Activated CD4-positive, CD25-positive, alpha-beta regulatory T cell treated with anti-CD3 and anti-CD28 coated beads, Interleukin-2, amount 50 U/mL, for 72 hours (primary cell): Measurements from ENCODE around the gene KIF3A.

Experiments
- DNase-seq: peaks from one replicate; pipeline ENCODE4 v3.0.0; 2021

The KIF3A gene

DNA sequence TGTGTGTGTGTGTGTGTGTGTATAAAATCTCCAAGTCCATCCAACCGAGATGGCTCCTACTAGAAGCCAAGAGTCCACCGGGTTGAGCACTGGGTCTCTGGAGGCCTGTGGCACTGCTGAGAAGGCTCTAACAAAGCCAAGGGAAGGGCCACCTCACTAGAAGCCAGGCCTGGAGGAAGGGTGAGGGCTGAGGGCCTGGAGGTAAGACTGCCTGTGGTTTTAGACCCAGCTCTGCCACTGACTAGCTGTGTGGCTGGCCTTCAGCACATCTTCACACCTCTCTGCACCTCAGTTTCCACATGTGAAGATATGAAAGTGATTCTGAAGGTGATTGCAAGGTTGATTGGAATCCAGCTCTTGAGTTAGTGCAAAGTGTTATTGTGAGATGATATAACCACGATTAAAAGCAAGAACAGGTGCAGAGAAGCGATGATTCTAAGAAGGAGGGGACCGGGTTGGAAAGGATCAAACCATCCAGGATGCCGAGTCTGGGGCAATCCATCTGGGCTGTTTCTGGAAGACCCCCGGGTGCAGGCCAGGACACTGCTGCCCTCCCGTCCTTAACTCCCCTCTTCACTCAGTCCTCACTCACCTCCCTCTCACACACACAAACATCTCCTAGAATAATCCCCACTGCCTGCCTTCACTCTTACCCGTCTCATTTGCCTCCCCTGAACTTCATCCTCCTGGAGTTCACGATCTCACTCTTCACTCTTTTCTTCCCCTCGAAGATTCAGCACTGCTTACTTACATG is 61.2 kb downstream of the KIF3A start:
- DNase-seq: no peak

DNA sequence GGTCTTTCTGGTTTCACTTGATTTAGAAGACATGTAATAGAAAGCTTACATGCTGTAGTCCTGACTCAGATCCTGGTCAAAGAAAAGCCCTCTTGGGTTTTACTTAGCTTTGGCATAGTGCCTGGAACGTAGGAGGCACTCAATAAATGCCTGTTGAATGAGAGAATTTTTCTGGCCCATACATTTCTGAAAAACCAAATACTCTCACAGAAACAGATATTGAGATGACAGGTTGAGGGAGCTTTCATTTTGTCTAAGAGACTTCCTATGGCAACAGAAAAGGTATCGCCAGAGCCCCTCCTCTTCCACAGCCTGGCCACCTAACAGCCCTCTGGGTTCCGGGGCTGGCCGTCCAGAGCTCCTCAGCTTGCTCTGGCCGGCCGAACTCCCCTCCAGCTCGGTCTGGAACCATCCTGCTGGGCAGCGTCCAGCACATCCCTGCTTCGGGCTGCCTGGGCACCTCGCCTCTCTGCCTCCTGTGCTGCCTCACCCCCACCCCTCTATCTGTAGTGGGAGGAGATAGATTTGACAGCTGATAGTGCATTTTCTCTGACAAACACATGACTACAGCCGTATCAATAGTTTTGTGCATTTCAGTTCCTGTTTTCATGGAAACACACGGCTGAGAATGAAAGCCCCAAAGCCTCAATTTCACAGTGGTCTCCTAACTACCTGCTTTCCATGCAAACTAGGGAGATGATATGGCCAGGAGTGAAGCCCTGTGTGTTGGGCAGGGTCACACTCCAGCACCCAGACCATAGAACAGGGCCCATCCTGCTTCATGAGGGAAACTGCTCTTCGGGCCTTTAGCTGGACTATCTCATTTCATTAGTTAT is 62.5 kb downstream of the KIF3A start:
- DNase-seq: no peak

DNA sequence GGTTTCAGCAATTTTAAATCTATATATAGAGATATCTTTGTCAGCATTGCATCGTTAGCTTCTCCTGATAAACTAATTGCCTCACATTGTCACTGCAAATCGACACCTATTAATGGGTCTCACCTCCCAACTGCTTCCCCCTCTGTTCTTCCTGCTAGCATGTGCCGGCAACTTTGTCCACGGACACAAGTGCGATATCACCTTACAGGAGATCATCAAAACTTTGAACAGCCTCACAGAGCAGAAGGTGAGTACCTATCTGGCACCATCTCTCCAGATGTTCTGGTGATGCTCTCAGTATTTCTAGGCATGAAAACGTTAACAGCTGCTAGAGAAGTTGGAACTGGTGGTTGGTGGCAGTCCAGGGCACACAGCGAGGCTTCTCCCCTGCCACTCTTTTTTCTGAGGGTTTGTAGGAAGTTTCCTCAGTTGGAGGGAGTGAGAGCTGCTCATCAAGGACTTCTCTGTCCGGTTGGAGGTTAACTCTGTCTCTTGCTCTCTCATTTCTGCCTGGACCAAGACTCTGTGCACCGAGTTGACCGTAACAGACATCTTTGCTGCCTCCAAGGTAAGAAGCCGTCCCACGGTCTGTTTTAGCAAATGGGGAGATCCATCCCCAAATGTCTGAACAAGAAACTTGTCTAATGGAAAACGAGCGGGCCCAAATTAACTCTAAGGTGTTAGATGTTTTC is 63.3 kb downstream of the KIF3A start, which contains the start of gene IL4:
Gene IL4, plus strand, starts transcription at position 51 of the 692 bp plus-strand sequence. Its CDS starts 62 bp downstream, at position 113.
- DNase-seq: no peak

- DNase-seq: no peak
Observed at GRCh38 chr5:132673488-132673887, 63.9 kb downstream of the KIF3A start.

DNA sequence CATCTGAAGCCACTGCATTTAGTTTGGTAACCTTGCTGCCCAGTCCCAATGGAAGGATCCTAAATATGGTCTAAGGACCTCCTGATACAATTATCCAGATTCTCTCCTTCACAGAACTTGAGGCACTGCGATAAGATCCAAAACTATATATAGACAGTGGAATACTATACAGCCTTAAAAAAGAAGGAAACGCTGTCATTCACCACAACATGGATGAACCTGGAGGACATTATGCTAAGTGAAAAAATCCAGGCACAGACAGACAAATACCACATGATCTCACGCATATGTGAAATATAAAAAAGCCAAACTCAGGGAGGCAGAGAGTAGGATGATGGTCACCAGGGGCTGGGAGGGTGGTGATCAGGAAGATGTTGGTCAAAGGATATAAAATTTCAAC is 66.3 kb downstream of the KIF3A start:
- DNase-seq: no peak

DNA sequence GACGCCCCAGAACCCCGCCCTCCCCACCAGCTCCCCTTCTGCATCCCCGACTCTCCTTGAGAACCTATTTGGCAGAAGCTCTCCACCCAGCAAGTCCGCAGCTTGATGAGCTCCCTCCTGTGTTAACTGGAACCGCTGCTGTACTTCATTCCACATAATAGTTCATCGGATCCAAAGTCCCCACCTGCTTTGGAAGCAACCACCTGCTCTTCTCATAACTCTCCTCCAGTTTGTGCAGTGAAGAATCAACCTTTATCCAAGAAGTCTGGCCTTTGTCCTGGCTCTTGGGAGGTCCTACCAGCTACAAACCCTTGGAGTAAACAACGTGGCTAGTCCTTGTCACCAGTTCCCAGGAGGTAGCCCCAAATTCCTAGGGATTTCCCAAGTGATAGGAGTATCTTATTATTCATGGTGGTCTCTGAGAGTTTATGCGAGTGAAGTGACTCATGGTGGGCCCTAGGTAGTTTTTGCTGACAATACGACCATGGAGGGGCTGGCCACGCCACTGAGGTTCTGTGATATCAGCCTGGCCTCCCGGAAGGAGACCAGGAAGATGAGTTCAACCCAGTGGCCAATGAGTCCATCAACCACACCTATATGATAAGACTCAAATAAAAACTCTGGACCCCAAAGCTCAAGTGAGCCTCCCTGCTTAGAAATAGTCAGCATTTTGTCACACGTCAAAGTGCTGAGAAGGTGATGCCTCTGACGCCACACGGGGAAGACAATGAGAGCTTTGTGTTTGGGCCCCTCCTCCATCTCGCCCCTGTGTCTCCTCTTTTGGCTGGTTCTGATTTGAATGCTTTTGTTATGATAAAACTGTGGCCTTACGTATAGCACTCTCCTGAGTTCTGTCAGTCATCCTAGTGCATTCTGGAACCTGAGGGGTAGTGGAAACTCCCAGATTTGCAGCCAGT is 67.1 kb downstream of the KIF3A start:
- no peak for DNase-seq

GRCh38 chr5:132669455-132669820 is 67.9 kb downstream of the KIF3A start:
- no peak for DNase-seq

DNA sequence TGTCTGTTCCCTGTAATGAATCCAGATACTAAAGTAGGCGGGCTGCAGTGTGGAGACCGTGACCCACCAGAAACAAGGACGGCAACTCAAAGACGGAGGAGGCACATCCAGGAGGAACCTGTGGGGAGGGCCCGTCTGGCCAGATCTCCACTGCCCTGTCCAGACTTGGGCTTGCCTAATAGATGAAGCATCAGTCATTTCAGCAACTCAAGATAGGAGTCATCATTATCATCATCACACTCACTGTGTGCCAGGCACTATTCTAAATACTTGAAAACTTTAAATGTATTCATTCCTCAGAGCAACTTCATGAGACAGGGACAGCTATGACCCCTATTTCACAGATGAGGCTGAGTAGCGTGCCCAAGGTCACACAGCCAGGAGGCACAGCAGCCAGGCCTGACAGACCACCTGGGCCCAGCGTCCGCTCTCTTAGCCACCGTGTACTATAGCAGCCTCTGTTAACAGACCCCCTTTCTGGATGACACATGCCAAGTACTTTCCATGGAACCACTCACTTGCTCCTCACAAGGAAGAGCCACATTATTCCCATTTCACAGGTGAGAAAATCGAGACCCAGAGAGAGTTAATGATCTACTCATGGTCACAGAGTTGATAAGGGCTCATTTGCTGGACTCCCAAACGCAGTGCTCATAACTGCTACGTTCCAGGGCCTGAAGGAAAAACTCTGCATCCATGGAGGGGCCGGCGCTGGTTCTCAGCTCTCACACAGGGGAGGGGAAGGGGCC is 68.5 kb downstream of the KIF3A start:
- no peak for DNase-seq

- no peak for DNase-seq
Observed at GRCh38 chr5:132667761-132668705, 69.3 kb downstream of the KIF3A start.

- DNase-seq: no peak
Observed at GRCh38 chr5:132667309-132667708, 70.0 kb downstream of the KIF3A start.

GRCh38 chr5:132666310-132667123 is 70.8 kb downstream of the KIF3A start:
- no peak for DNase-seq

GRCh38 chr5:132665574-132666080 is 71.7 kb downstream of the KIF3A start:
- DNase-seq: no peak

DNA sequence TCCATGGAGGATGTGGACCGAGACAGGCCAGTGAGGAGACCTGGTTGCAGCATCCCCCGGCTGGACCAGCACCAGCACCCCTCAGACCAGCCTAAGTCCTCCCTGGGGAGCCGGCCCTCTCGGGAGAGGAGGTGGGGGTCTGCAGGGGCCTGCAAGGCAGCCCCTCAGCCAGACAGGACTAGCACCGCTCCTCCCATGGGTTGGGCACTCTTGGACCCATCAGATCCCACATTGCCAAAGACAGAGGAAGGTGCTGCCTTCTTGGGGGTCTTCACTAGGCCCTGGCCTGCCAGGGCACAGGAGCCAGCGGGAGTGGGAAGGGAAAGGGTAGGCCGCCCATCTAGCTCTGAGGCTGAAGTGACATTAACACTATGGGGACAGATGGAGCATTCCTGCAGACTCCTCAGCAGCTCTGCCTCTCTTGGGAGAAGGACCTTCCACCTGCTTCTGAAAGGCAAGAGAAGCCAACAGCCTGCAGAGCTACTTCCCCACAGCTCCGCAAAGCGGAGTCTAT is 72.6 kb downstream of the KIF3A start:
- no peak for DNase-seq

DNA sequence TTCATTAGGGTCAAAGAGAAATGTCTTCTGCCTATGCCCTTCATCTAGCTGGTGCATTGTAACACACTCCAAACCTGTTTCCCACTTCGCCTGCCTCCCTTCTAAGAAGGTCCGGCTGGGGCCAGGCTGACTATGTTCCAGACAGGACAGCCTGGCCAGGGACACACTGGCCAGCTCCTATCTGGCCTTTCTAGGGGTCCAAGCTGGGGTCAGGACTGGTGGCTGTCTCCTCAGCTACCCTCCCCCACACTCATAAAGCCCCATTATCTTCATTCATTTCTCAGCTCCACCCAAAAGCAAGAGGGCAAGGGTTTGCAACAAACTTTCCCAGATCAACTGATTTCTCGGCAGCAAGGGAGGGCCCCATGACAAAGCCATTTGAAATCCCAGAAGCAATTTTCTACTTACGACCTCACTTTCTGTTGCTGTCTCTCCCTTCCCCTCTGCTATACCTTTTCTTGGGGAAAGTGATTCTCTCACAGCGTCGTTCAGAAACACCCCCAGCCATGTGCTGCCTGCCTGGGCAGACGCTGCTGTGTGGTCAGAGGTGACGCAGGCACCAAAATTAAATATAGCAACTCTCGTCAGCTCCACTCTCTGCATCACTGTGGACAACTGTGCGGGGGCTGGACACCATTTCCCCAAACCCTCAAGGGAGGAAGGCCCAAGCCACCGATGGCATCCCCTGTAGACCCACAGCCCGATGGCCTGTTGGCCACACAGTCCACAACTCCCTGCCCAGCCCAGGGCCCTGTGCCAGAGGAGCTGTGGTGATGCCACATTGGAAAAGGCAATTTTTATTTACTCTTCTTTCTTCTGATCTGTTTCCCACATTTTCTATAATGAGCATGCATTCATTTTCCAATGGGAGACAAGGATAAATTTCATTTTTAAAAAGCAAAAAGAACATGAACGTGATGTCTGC is 73.3 kb downstream of the KIF3A start:
- no peak for DNase-seq

GRCh38 chr5:132662925-132663770 is 74.2 kb downstream of the KIF3A start:
- DNase-seq: no peak

GRCh38 chr5:132662004-132662401 is 75.3 kb downstream of the KIF3A start:
- DNase-seq: no peak
